HG03095 (cell line): ENCODE data around the gene NMU.
"Not testable (repeated sequence)": the region's sequence is repeated elsewhere in the genome, so short reads cannot be mapped to it uniquely, and the experiment has no call there.

ENCODE experiments used
- ATAC-seq: cut with Tn5 transposase; IDR thresholded peaks from one replicate; pipeline ENCODE4 v1.9.1; 2021; ENCODE audit warnings: moderate library complexity; ENCODE audit not compliant: unreplicated experiment

The NMU gene

DNA sequence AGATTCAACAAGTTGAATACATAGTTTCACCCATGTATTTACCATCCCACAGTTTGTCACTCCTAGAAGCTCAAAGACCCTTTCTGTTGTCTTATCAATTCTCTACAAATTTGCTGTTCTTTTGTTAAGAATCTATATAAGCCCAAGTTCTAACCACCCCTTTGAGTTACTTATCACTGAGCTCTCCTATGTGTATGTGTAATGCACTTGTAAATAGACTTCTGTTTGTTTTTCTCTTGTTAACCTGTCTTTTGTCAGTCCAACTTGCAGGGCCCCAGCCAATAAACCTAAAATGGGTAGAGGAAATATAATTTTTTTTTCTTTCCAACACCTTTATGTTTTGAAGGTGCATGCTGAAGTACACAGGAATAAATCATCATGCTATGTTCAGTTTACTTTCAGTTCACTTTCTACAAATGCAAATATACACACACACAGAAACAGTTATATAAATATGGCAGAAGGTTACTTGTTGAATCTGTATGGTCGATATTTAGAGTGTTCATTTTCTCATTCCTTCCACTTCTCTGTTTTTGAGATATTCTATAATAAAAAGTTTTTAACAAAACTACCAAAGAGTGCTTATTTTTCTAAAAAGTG, 67.1 kb downstream of the NMU start:
- ATAC-seq, result peak; percentile 66

DNA sequence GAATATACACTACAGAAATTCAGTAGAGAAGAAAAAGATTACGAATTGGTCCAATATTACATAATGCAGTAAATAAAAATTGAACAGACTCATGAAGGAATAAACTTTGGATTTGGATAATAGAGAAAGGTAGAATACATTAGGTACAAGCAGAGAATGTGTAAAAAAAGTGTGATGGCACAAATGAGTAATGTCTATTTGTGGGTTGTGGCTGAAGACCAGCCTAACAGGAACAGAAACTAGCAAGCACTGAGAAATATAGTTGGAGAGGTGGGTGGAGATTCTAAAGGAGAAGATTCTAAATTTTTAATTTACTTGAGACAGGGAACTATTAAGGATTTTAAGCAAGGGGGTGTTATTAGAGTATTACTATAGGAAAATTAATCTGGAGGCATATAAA, 74.2 kb downstream of the NMU start:
- peak; percentile 99 for ATAC-seq

DNA sequence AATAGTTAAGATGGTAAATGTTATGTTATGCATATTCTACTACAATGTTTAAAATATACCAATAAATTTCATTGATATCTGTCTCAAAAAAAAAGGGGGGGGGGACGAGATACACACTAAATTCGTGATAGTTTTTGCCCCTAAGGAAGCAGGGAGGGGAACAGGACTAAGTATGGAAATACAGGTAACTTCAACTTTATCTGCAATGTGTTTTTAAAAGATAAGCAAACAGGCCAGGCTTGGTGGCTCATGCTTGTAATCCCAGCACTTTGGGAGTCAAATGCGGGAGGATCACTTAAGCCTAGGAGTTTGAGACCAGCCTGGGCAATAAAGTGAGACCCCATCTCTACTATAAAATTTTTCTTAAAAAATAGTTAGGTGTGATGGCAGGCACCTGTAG, 76.0 kb downstream of the NMU start:
- no peak for ATAC-seq

- no peak for ATAC-seq
These were observed 81.6 kb downstream of the NMU start for GRCh38 chr4:55554453-55555030.

DNA sequence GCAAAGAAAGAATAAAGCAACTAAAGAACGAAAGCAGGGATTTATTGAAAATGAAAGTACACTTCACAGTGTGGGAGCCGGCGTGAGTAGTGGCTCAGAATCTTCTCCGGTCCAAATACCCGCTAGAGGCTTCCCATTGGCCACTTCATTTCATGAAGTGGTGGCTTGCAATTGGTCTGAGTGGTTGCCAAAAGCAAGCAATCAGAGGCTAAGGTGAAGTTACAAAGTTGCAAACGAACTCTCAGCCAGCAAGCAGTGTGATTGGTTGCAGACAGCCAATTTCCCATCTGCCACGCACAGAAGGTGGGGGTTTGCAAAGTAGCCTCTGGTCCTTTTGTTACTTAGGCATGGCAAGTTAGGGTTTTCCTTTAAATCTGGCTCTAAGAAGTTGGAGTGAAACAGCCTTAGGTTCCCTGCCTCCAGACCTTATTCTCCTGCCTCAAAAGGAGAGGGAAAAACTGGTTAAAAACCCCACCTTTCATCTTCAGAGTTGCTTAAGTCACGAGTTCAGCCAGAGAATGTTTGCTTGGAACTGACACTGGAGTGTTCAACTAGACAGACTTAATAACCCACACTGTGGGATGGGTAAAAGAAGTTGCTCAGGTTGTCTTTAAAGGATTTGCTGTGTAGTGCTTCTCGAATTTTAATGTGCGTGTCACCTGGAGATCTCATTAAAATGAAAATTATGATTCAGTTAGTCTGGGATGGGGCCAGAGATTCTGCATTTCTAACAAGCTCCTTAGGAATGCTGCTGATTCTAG, 82.5 kb downstream of the NMU start:
- ATAC-seq, result no peak

DNA sequence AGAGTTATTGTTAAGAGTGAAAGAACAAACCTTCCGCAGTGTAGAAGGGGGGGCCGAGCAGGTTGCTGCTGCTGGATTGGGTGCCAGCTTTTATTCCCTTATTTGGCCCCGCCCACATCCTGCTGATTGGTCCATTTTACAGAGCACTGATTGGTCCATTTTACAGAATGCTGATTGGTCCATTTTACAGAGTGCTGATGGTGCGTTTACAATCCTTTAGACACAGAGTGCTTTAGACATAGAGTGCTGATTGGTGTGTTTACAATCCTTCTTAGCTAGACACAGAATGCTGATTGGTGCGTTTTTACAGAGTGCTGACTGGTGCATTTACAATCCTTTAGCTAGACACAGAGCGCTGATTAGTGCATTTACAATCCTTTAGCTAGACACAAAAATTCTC, 84.1 kb downstream of the NMU start:
- not testable (repeated sequence) for ATAC-seq

GRCh38 chr4:55549888-55550287, 86.2 kb downstream of the NMU start:
- ATAC-seq, result no peak

DNA sequence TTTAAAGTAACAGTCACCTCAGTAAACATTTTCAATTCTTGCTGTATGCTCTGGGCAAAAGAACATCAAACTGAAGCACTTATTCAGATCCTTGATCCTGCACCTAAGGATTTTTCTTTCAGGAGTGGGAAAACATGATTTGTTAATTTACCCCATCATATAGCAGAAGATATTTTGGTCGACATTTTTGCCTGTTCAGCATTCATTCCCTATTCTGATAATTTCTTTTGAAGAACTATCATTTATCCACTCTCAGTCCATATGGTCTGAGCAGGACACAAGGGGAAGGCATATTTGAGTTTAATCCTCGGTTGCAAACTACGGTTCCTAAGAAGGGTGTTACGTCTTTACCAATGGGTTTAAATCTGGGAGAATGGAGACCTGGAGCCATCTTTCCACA, 88.2 kb downstream of the NMU start:
- no peak for ATAC-seq

- no peak for ATAC-seq
These were observed 88.7 kb downstream of the NMU start for GRCh38 chr4:55547466-55547770.

DNA sequence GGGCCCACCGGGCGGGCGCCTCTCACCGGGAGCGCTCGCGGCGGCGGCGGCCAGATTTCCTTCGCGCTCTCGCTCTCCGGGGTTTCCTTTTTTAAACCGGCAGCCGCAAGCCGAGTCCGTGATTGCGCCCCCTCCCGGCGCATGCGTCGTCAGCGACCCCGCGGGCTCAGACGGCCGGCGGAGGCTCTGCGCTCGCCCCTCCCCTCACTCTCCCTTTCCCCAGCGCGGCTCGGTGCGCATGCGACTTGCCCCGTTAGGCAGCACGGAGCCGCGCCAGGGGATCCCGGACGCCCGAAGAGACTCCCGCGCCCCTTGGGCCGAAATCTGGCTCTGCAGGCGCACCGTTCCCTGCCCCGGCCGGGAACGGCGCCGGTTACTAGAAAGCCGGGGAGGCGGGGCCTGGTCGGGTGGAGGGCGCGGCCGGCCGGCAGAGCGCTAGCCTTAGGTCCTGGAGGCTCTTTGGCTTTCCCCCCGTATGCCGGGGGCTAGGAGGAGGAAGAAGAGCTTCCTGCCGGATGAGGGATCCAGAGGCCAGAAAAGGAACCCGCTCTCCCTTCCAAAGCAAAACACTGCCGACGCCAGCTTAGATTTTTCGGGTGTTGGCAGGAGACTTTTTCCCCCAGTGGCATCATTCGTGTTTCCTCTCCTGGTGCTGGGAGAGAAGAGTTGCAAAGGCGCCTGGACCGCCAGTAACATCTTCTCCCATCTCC, 89.2 kb downstream of the NMU start, which contains the start of gene CLOCK:
TSS of gene CLOCK (minus strand) at position 154 of the 710 bp plus-strand sequence. CDS start 64,124 bp downstream, outside the sequence.
- ATAC-seq, result peak; percentile 74

GRCh38 chr4:55546506-55546755, 89.7 kb downstream of the NMU start:
- ATAC-seq, result peak; percentile 47

GRCh38 chr4:55545641-55546505, 90.2 kb downstream of the NMU start:
- ATAC-seq, result peak; percentile 40
